ENCODE measurements around the gene SLC2A9.

SLC2A9 gene

GRCh38 chr4:10030972-10031667 is 9.8 kb upstream of the SLC2A9 start:
- peaks cover 8 to 11% of the 10 kb centered on the region in 2 donors for H3K4me1 ChIP-seq (ENCODE audit: control insufficient read depth in 2 of 2, insufficient read depth in 2 of 2, low read length in 2 of 2)

GRCh38 chr4:10029403-10029802 is 8.1 kb upstream of the SLC2A9 start:
- Histone ChIP-seq H3K27ac (ENCODE audit: low read depth in 2 of 2, low read length in 2 of 2) (no peak overlapping the region), H3K9ac (ENCODE audit: low read depth in 1 of 2, low read length in 2 of 2) (no peak overlapping the region)

More at GRCh38 chr4:10030972-10031667, 9.8 kb upstream of the SLC2A9 start:
- Histone ChIP-seq H3K9ac (ENCODE audit: low read depth in 1 of 2, low read length in 2 of 2) (no peak overlapping the region), H3K36me3 (ENCODE audit: control insufficient read depth in 2 of 2, insufficient read depth in 2 of 2, low read length in 2 of 2) (no peaks in the 10 kb centered on the region), H3K4me3 (ENCODE audit: low read length in 2 of 2) (no peak overlapping the region), H3K27me3 (ENCODE audit: control insufficient read depth in 2 of 2, insufficient read depth in 2 of 2, low read length in 2 of 2) (no peaks in the 10 kb centered on the region), H3K9me3 (ENCODE audit: control insufficient read depth in 2 of 2, low read length in 2 of 2) (no peaks in the 10 kb centered on the region), H3K27ac (ENCODE audit: low read depth in 2 of 2, low read length in 2 of 2) (no peak overlapping the region)

GRCh38 chr4:10028910-10029309 is 7.6 kb upstream of the SLC2A9 start:
- Histone ChIP-seq H3K9me3 (ENCODE audit: control insufficient read depth in 2 of 2, low read length in 2 of 2) (no peaks in the 10 kb centered on the region), H3K9ac (ENCODE audit: low read depth in 1 of 2, low read length in 2 of 2) (no peak overlapping the region), H3K27me3 (ENCODE audit: control insufficient read depth in 2 of 2, insufficient read depth in 2 of 2, low read length in 2 of 2) (no peaks in the 10 kb centered on the region), H3K27ac (ENCODE audit: low read depth in 2 of 2, low read length in 2 of 2) (no peak overlapping the region), H3K4me1 (ENCODE audit: control insufficient read depth in 2 of 2, insufficient read depth in 2 of 2, low read length in 2 of 2) (peaks cover 8% of the 10 kb centered on the region in 2 donors), H3K36me3 (ENCODE audit: control insufficient read depth in 2 of 2, insufficient read depth in 2 of 2, low read length in 2 of 2) (no peaks in the 10 kb centered on the region), H3K4me3 (ENCODE audit: low read length in 2 of 2) (no peak overlapping the region)

More at GRCh38 chr4:10029403-10029802, 8.1 kb upstream of the SLC2A9 start:
- H3K4me3 ChIP-seq (ENCODE audit: low read length in 2 of 2) = no peak overlapping the region
- no peaks in the 10 kb centered on the region for H3K9me3 ChIP-seq (ENCODE audit: control insufficient read depth in 2 of 2, low read length in 2 of 2)
- H3K27me3 ChIP-seq (ENCODE audit: control insufficient read depth in 2 of 2, insufficient read depth in 2 of 2, low read length in 2 of 2) = no peaks in the 10 kb centered on the region
- H3K4me1 ChIP-seq (ENCODE audit: control insufficient read depth in 2 of 2, insufficient read depth in 2 of 2, low read length in 2 of 2) = peaks cover 8 to 11% of the 10 kb centered on the region in 2 donors
- H3K36me3 ChIP-seq (ENCODE audit: control insufficient read depth in 2 of 2, insufficient read depth in 2 of 2, low read length in 2 of 2) = no peaks in the 10 kb centered on the region

GRCh38 chr4:10026485-10026884 is 5.2 kb upstream of the SLC2A9 start:
- Histone ChIP-seq H3K27ac (ENCODE audit: low read depth in 2 of 2, low read length in 2 of 2) (no peak overlapping the region), H3K36me3 (ENCODE audit: control insufficient read depth in 2 of 2, insufficient read depth in 2 of 2, low read length in 2 of 2) (no peaks in the 10 kb centered on the region), H3K9ac (ENCODE audit: low read depth in 1 of 2, low read length in 2 of 2) (no peak overlapping the region), H3K4me3 (ENCODE audit: low read length in 2 of 2) (no peak overlapping the region), H3K9me3 (ENCODE audit: control insufficient read depth in 2 of 2, low read length in 2 of 2) (no peaks in the 10 kb centered on the region), H3K4me1 (ENCODE audit: control insufficient read depth in 2 of 2, insufficient read depth in 2 of 2, low read length in 2 of 2) (no peaks in the 10 kb centered on the region), H3K27me3 (ENCODE audit: control insufficient read depth in 2 of 2, insufficient read depth in 2 of 2, low read length in 2 of 2) (no peaks in the 10 kb centered on the region)

GRCh38 chr4:10025230-10025806 is 4.0 kb upstream of the SLC2A9 start:
- Histone ChIP-seq H3K36me3 (ENCODE audit: control insufficient read depth in 2 of 2, insufficient read depth in 2 of 2, low read length in 2 of 2) (no peaks in the 10 kb centered on the region), H3K4me1 (ENCODE audit: control insufficient read depth in 2 of 2, insufficient read depth in 2 of 2, low read length in 2 of 2) (peaks cover 0 to 3% of the 10 kb centered on the region in 2 donors), H3K4me3 (ENCODE audit: low read length in 2 of 2) (no peak overlapping the region), H3K9ac (ENCODE audit: low read depth in 1 of 2, low read length in 2 of 2) (no peak overlapping the region), H3K27ac (ENCODE audit: low read depth in 2 of 2, low read length in 2 of 2) (no peak overlapping the region), H3K27me3 (ENCODE audit: control insufficient read depth in 2 of 2, insufficient read depth in 2 of 2, low read length in 2 of 2) (no peaks in the 10 kb centered on the region), H3K9me3 (ENCODE audit: control insufficient read depth in 2 of 2, low read length in 2 of 2) (no peaks in the 10 kb centered on the region)

GRCh38 chr4:10024303-10024702 is 3.0 kb upstream of the SLC2A9 start:
- peaks cover 5 to 8% of the 10 kb centered on the region in 2 donors for H3K4me1 ChIP-seq (ENCODE audit: control insufficient read depth in 2 of 2, insufficient read depth in 2 of 2, low read length in 2 of 2)

GRCh38 chr4:10023806-10024205 is 2.5 kb upstream of the SLC2A9 start:
- no peaks in the 10 kb centered on the region for H3K27me3 ChIP-seq (ENCODE audit: control insufficient read depth in 2 of 2, insufficient read depth in 2 of 2, low read length in 2 of 2)
- peaks cover 7 to 10% of the 10 kb centered on the region in 2 donors for H3K4me1 ChIP-seq (ENCODE audit: control insufficient read depth in 2 of 2, insufficient read depth in 2 of 2, low read length in 2 of 2)
- no peak overlapping the region for H3K4me3 ChIP-seq (ENCODE audit: low read length in 2 of 2)
- H3K9me3 ChIP-seq (ENCODE audit: control insufficient read depth in 2 of 2, low read length in 2 of 2) = no peaks in the 10 kb centered on the region
- peak overlapping the region in 1 of 2 donors; percentile 28 for H3K9ac ChIP-seq (ENCODE audit: low read depth in 1 of 2, low read length in 2 of 2)
- H3K27ac ChIP-seq (ENCODE audit: low read depth in 2 of 2, low read length in 2 of 2) = peak overlapping the region; percentile 25 to 50
- no peaks in the 10 kb centered on the region for H3K36me3 ChIP-seq (ENCODE audit: control insufficient read depth in 2 of 2, insufficient read depth in 2 of 2, low read length in 2 of 2)

More at GRCh38 chr4:10024303-10024702, 3.0 kb upstream of the SLC2A9 start:
- H3K4me3 ChIP-seq (ENCODE audit: low read length in 2 of 2) = no peak overlapping the region
- H3K9me3 ChIP-seq (ENCODE audit: control insufficient read depth in 2 of 2, low read length in 2 of 2) = no peaks in the 10 kb centered on the region
- no peak overlapping the region for H3K9ac ChIP-seq (ENCODE audit: low read depth in 1 of 2, low read length in 2 of 2)
- no peaks in the 10 kb centered on the region for H3K27me3 ChIP-seq (ENCODE audit: control insufficient read depth in 2 of 2, insufficient read depth in 2 of 2, low read length in 2 of 2)
- H3K36me3 ChIP-seq (ENCODE audit: control insufficient read depth in 2 of 2, insufficient read depth in 2 of 2, low read length in 2 of 2) = no peaks in the 10 kb centered on the region
- peak overlapping the region; percentile 25 to 50 for H3K27ac ChIP-seq (ENCODE audit: low read depth in 2 of 2, low read length in 2 of 2)

GRCh38 chr4:10023050-10023419 is 1.7 kb upstream of the SLC2A9 start:
- Histone ChIP-seq H3K36me3 (ENCODE audit: control insufficient read depth in 2 of 2, insufficient read depth in 2 of 2, low read length in 2 of 2) (no peaks in the 10 kb centered on the region), H3K9ac (ENCODE audit: low read depth in 1 of 2, low read length in 2 of 2) (no peak overlapping the region), H3K27ac (ENCODE audit: low read depth in 2 of 2, low read length in 2 of 2) (peak overlapping the region in 1 of 2 donors; percentile 16), H3K27me3 (ENCODE audit: control insufficient read depth in 2 of 2, insufficient read depth in 2 of 2, low read length in 2 of 2) (no peaks in the 10 kb centered on the region), H3K4me3 (ENCODE audit: low read length in 2 of 2) (no peak overlapping the region), H3K4me1 (ENCODE audit: control insufficient read depth in 2 of 2, insufficient read depth in 2 of 2, low read length in 2 of 2) (peaks cover 7 to 10% of the 10 kb centered on the region in 2 donors), H3K9me3 (ENCODE audit: control insufficient read depth in 2 of 2, low read length in 2 of 2) (no peaks in the 10 kb centered on the region)

GRCh38 chr4:10022346-10023049 is 1.2 kb upstream of the SLC2A9 start:
- Histone ChIP-seq H3K9ac (ENCODE audit: low read depth in 1 of 2, low read length in 2 of 2) (no peak overlapping the region), H3K9me3 (ENCODE audit: control insufficient read depth in 2 of 2, low read length in 2 of 2) (no peaks in the 10 kb centered on the region), H3K4me3 (ENCODE audit: low read length in 2 of 2) (no peak overlapping the region), H3K36me3 (ENCODE audit: control insufficient read depth in 2 of 2, insufficient read depth in 2 of 2, low read length in 2 of 2) (no peaks in the 10 kb centered on the region), H3K4me1 (ENCODE audit: control insufficient read depth in 2 of 2, insufficient read depth in 2 of 2, low read length in 2 of 2) (peaks cover 7 to 10% of the 10 kb centered on the region in 2 donors), H3K27me3 (ENCODE audit: control insufficient read depth in 2 of 2, insufficient read depth in 2 of 2, low read length in 2 of 2) (no peaks in the 10 kb centered on the region), H3K27ac (ENCODE audit: low read depth in 2 of 2, low read length in 2 of 2) (peak overlapping the region in 1 of 2 donors; percentile 16)

- peak overlapping the region in 1 of 2 donors; percentile 67 for H3K27ac ChIP-seq (ENCODE audit: low read depth in 2 of 2, low read length in 2 of 2)
- peaks cover 7 to 10% of the 10 kb centered on the region in 2 donors for H3K4me1 ChIP-seq (ENCODE audit: control insufficient read depth in 2 of 2, insufficient read depth in 2 of 2, low read length in 2 of 2)
- H3K27me3 ChIP-seq (ENCODE audit: control insufficient read depth in 2 of 2, insufficient read depth in 2 of 2, low read length in 2 of 2) = no peaks in the 10 kb centered on the region
These were observed 341 bp upstream of the SLC2A9 start for GRCh38 chr4:10021653-10022023.

More at GRCh38 chr4:10021653-10022023, 341 bp upstream of the SLC2A9 start:
- no peak overlapping the region for H3K9ac ChIP-seq (ENCODE audit: low read depth in 1 of 2, low read length in 2 of 2)
- H3K9me3 ChIP-seq (ENCODE audit: control insufficient read depth in 2 of 2, low read length in 2 of 2) = no peaks in the 10 kb centered on the region
- H3K36me3 ChIP-seq (ENCODE audit: control insufficient read depth in 2 of 2, insufficient read depth in 2 of 2, low read length in 2 of 2) = no peaks in the 10 kb centered on the region
- no peak overlapping the region for H3K4me3 ChIP-seq (ENCODE audit: low read length in 2 of 2)
